ENCODE data around the gene MT1M. TPM values are rescaled to one million over a fixed set of nuclear protein-coding genes. Genes with fewer than 3 reads are reported as not detected.

Gene MT1M
- total and polyA plus RNA-seq, 2 of the 8 experiments (the other 6 are each of a cell fraction or from before 2014, with no cell fraction given) = 2.1 TPM; not detected in 1

DNA sequence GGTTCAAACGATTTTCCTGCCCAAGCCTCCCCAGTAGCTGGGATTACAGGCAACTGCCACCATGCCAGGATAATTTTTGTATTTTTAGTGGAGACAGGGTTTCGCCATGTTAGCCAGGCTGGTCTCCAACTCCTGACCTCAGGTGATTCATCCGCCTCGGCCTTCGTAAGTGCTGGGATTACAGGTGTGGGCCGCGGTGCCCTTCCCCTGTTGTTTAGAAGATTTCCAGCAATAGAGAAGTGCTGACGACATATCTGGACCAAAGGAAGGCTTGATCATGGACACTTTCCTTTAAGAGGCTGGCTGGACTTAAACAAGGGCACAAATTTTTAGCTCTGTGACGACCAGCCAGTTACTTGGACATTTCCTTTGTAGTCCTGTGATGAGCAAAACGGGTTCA is 1.3 kb upstream of the MT1M start:
- Histone ChIP-seq H4K91ac (replicated peaks; ENCODE audit: insufficient read length, low read length) (no peak overlapping the region), H2BK120ac (replicated peaks; ENCODE audit: low read depth, low read length) (no peak overlapping the region), H3K4me2 (ENCODE audit: insufficient read depth in 1 of 2, low read depth in 2 of 2, low read length in 2 of 2) (no peak overlapping the region; a peak in 1 of 4 replicates), H3K27ac (ENCODE audit: low read depth, low read length) (no peak overlapping the region), H3K4ac (replicated peaks; ENCODE audit: insufficient read length, low read depth, low read length) (no peak overlapping the region), H3K4me3 (ENCODE audit: extremely low read depth in 1 of 4, insufficient read depth in 2 of 4, low read depth in 3 of 4, low read length in 4 of 4) (no peak overlapping the region), H3K36me3 (ENCODE audit: control insufficient read depth in 2 of 4, insufficient read depth in 4 of 4, low read length in 3 of 4) (no peaks in the 10 kb centered on the region; a peak in 1 of 8 replicates), H4K8ac (ENCODE audit: extremely low read depth, insufficient read depth, low read length) (no peak overlapping the region), H2BK15ac (ENCODE audit: low read length) (no peak overlapping the region), H3K4me1 (replicated peaks in 1 of 4; ENCODE audit: control insufficient read depth in 3 of 4, insufficient read depth in 4 of 4, low read length in 3 of 4) (peaks cover 0 to 16% (median 7%) of the 10 kb centered on the region in 4 experiments; a peak in 6 of 7 replicates), H2BK5ac (ENCODE audit: low read depth, low read length) (no peak overlapping the region), H2AK5ac (ENCODE audit: low read depth, low read length) (no peak overlapping the region), H3K56ac (replicated peaks; ENCODE audit: insufficient read length, low read depth, low read length) (no peak overlapping the region), H3K27me3 (replicated peaks in 1 of 4; ENCODE audit: control insufficient read depth in 3 of 4, extremely low read depth in 1 of 4, insufficient read depth in 3 of 4, low read length in 3 of 4) (peaks cover 88 to 98% (median 96%) of the 10 kb centered on the region in 4 experiments), H3K9ac (replicated peaks in 1 of 4; ENCODE audit: extremely low read depth in 1 of 4, low read depth in 3 of 4, low read length in 3 of 4) (no peak overlapping the region), H2BK12ac (ENCODE audit: low read depth, low read length) (no peak overlapping the region), H4K5ac (ENCODE audit: insufficient read length, low read depth, low read length) (no peak overlapping the region), H3K23me2 (ENCODE audit: low read depth, low read length) (peaks cover 4% of the 10 kb centered on the region; the same call in 1 of the 2 replicates), H4K20me1 (replicated peaks in 1 of 2; ENCODE audit: control insufficient read depth in 1 of 2, insufficient read depth in 2 of 2, low read length in 2 of 2) (peaks cover 11 to 24% of the 10 kb centered on the region in 2 experiments), H3K79me2 (ENCODE audit: control insufficient read depth in 1 of 2, insufficient read depth in 2 of 2, low read length in 2 of 2) (no peaks in the 10 kb centered on the region), H3K79me1 (ENCODE audit: low read depth, low read length) (no peaks in the 10 kb centered on the region), H3K14ac (ENCODE audit: insufficient read length) (no peak overlapping the region), H3K9me3 (ENCODE audit: insufficient read depth in 2 of 2, low read depth in 1 of 2, low read length in 1 of 2) (no peaks in the 10 kb centered on the region), H2BK20ac (ENCODE audit: low read length) (no peak overlapping the region), H3K18ac (ENCODE audit: extremely low read depth, low read length) (no peak overlapping the region), H2AFZ (ENCODE audit: low read length) (no peak overlapping the region), H3K23ac (ENCODE audit: insufficient read length) (no peak overlapping the region)
- FAIRE-seq = no peak
- TF ChIP-seq RNF2 (IDR thresholded peaks at IDR 0.05; ENCODE audit: borderline replicate concordance, low read depth, low read length, missing control alignments, poor library complexity, severe bottlenecking) = peak; percentile 67
- no peak for TF ChIP-seq POLR2A (IDR thresholded peaks at IDR 0.05; ENCODE audit: control extremely low read depth in 1 of 2, low read depth in 2 of 2, low read length in 2 of 2)
- WGBS, 2 experiments (ENCODE audit: extremely low coverage in 1 of 2, insufficient coverage in 1 of 2, insufficient read length in 1 of 2, insufficient replicate concordance in 2 of 2, low coverage in 1 of 2, low lambda C conversion rate in 2 of 2, missing lambda C conversion rate in 1 of 2) = 35% methylated on average over 10 of the region's 10 CpGs; no CpG with 5 or more reads in 1 of the 2 experiments
- DNase-seq (ENCODE audit: low read depth in 1 of 2, low spot score in 2 of 2) = no peak
- ChIA-PET CTCF (ENCODE audit: partially characterized antibody) (interaction anchor here (0.6 to 3.1 kb wide), 6 partner anchors 9 to 70 kb away, joined by 3 to 12 read pairs (median 7); no protein-coding TSS in a partner anchor), POLR2A (ENCODE audit: partially characterized antibody) (interaction anchor here (1.1 to 1.8 kb wide), 4 partner anchors 9 to 55 kb away, joined by 3 read pairs; no protein-coding TSS in a partner anchor)

Measured in H1 (cell line).